Smooth muscle cell (in vitro differentiated cells): ENCODE results near the gene OLFM4. TPM values are rescaled to one million over a fixed set of nuclear protein-coding genes. Genes with fewer than 3 reads are reported as not detected.

Source experiments
- DNase-seq: peaks from one replicate; lab custom pipeline; 2025; ENCODE audit not compliant: unreplicated experiment; lab: John Stamatoyannopoulos, UW
- H2AFZ ChIP-seq: fragments of 200-600 bp; sonication (generic); 2 replicates; pipeline ENCODE4 v1.6.0; 2016; ENCODE audit warnings: antibody characterized with exemption, low read depth, mild to moderate bottlenecking
- H3F3A ChIP-seq: fragments of 200-600 bp; sonication (generic); 2 replicates; pipeline ENCODE4 v1.6.0; 2017; ENCODE audit warnings: antibody characterized with exemption, low read depth
- H3K27ac ChIP-seq: fragments of 200-600 bp; sonication (generic); 2 replicates; pipeline ENCODE4 v1.5.1; 2016; ENCODE audit warnings: low read depth, mild to moderate bottlenecking
- H3K27me3 ChIP-seq: fragments of 200-600 bp; sonication (generic); 2 replicates; pipeline ENCODE4 v1.6.1; 2016; ENCODE audit warnings: low read depth, mild to moderate bottlenecking
- H3K36me3 ChIP-seq: fragments of 200-600 bp; sonication (generic); 2 replicates; pipeline ENCODE4 v1.5.1; 2016; ENCODE audit warnings: low read depth
- H3K4me1 ChIP-seq: fragments of 200-600 bp; sonication (generic); 2 replicates; pipeline ENCODE4 v1.5.1; 2016; ENCODE audit warnings: low read depth
- H3K4me2 ChIP-seq: fragments of 200-600 bp; sonication (generic); 2 replicates; pipeline ENCODE4 v1.6.0; 2016; ENCODE audit warnings: mild to moderate bottlenecking
- H3K4me3 ChIP-seq: fragments of 200-600 bp; sonication (generic); 2 replicates; pipeline ENCODE4 v1.5.1; 2016; ENCODE audit warnings: mild to moderate bottlenecking
- H3K79me2 ChIP-seq: fragments of 200-600 bp; sonication (generic); 2 replicates; pipeline ENCODE4 v1.6.0; 2016; ENCODE audit warnings: low read depth, mild to moderate bottlenecking
- H3K9ac ChIP-seq: fragments of 200-600 bp; sonication (generic); 2 replicates; pipeline ENCODE4 v1.6.0; 2016; ENCODE audit warnings: low read depth
- H3K9me3 ChIP-seq: fragments of 200-600 bp; sonication (generic); replicated peaks from 2 replicates; pipeline ENCODE4 v1.5.1; 2016; ENCODE audit warnings: low read depth
- H4K20me1 ChIP-seq: fragments of 200-600 bp; sonication (generic); 2 replicates; pipeline ENCODE4 v1.6.0; 2016; ENCODE audit warnings: low read depth
- WGBS: methylation state at CpG from one replicate; pipeline ENCODE4 v1.1.7; 2016; ENCODE audit warnings: low lambda C conversion rate; 5-methylcytosine and 5-hydroxymethylcytosine counted together
- polyA plus RNA-seq: library from polyadenylated mRNA; unstranded; fragments of >200 nt; fragmentation: Nextera tagmentation; extraction: Ambion mirVana; gene quantifications from 2 replicates; pipeline ENCODE4 v1.2.1, GENCODE V29; 2016
- total RNA-seq: library from RNA; depleted of rRNA; stranded (reverse); fragments of >200 nt; gene quantifications from 2 replicates; pipeline ENCODE4 v1.2.3, GENCODE V29; 2014
- TF ChIP-seq, protein P1 (sequence below): fragments of 200-600 bp; sonication (generic); IDR thresholded peaks from 2 replicates; pipeline ENCODE4 v1.5.1; 2017; ENCODE audit warnings: borderline replicate concordance, mild to moderate bottlenecking, antibody characterized with exemption; ENCODE audit not compliant: insufficient read depth, poor library complexity, severe bottlenecking

OLFM4 gene
- total and polyA plus RNA-seq, 2 experiments from 2014 or later = not detected

DNA sequence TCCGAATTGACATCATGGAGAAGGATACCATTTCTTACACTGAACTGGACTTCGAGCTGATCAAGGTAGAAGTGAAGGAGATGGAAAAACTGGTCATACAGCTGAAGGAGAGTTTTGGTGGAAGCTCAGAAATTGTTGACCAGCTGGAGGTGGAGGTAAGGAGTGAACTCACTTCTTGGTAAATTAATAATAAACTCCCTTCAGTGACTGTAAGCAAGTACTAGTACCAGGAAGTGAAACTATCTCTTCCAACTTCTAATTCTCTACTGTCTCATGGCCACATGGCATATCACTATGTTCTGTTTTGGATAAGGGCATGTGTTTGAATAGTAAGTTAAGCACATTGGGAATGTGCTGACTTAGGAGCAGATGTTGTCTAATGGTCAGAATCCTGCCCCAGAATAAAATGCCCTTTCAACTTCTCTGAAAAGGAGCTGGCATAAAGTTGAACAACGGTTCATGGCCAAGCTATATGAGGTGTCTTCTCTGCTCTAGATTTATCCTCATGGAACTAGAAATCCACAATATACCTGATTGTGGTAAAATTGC is 13.4 kb downstream of the OLFM4 start:
- H3K27me3 ChIP-seq = no peaks in the 10 kb centered on the region
- H3F3A ChIP-seq = no peaks in the 10 kb centered on the region
- no peak overlapping the region for H3K4me3 ChIP-seq

DNA sequence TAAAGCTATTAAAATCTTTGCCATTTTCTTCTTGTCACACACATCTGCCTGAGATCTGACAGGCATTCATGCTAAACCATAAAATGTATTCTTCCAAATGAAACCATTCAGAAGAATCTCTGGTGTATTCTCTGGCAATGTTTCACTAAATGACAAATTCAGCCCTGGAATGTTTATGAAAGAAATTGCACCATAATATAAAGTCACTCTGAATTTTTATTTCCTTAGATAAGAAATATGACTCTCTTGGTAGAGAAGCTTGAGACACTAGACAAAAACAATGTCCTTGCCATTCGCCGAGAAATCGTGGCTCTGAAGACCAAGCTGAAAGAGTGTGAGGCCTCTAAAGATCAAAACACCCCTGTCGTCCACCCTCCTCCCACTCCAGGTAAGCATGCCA is 14.3 kb downstream of the OLFM4 start:
- Histone ChIP-seq H3K9me3 (no peaks in the 10 kb centered on the region), H3F3A (no peaks in the 10 kb centered on the region), H3K36me3 (no peaks in the 10 kb centered on the region), H3K27me3 (no peaks in the 10 kb centered on the region), H3K27ac (no peak overlapping the region), H3K4me1 (peaks cover 11% of the 10 kb centered on the region), H3K4me2 (no peak overlapping the region), H3K4me3 (no peak overlapping the region), H2AFZ (no peak overlapping the region), H3K9ac (no peak overlapping the region), H4K20me1 (no peaks in the 10 kb centered on the region), H3K79me2 (no peaks in the 10 kb centered on the region)
- 91% methylated on average over 4 of the region's 4 CpGs for WGBS
- TF ChIP-seq, protein P1, sequence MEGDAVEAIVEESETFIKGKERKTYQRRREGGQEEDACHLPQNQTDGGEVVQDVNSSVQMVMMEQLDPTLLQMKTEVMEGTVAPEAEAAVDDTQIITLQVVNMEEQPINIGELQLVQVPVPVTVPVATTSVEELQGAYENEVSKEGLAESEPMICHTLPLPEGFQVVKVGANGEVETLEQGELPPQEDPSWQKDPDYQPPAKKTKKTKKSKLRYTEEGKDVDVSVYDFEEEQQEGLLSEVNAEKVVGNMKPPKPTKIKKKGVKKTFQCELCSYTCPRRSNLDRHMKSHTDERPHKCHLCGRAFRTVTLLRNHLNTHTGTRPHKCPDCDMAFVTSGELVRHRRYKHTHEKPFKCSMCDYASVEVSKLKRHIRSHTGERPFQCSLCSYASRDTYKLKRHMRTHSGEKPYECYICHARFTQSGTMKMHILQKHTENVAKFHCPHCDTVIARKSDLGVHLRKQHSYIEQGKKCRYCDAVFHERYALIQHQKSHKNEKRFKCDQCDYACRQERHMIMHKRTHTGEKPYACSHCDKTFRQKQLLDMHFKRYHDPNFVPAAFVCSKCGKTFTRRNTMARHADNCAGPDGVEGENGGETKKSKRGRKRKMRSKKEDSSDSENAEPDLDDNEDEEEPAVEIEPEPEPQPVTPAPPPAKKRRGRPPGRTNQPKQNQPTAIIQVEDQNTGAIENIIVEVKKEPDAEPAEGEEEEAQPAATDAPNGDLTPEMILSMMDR = no peak
- no peak for DNase-seq

More for the DNA sequence above, 13.4 kb downstream of the OLFM4 start:
- Histone ChIP-seq H3K79me2 (no peaks in the 10 kb centered on the region), H3K36me3 (no peaks in the 10 kb centered on the region), H3K9me3 (no peaks in the 10 kb centered on the region), H2AFZ (no peak overlapping the region), H3K9ac (no peak overlapping the region), H3K4me1 (peaks cover 11% of the 10 kb centered on the region), H3K27ac (no peak overlapping the region), H3K4me2 (no peak overlapping the region), H4K20me1 (no peaks in the 10 kb centered on the region)
- no peak for DNase-seq
- TF ChIP-seq, protein P1 = no peak
- WGBS = 81% methylated on average over 3 of the region's 3 CpGs

DNA sequence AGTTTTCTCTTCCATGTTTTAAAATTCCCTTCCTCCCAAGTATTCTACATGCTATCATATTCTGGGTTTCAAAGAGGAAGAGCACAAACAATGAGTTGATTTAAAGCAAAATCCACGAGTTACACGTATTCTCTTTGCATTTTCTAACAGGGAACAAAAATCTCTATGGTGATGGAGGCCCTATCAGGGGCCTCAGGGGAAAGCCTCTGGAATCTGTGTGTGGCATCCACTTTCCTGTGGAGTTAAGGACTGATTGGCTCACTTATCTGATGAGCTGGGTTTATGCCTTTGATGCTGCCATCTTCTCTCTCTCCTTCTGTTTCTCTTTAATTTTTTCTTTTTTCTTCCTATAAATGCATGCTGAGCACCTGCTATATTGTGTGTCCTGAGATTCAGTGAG is 14.8 kb downstream of the OLFM4 start:
- Histone ChIP-seq H3K4me2 (no peak overlapping the region), H2AFZ (no peak overlapping the region), H4K20me1 (no peaks in the 10 kb centered on the region), H3K9ac (no peak overlapping the region), H3K27me3 (no peaks in the 10 kb centered on the region), H3K9me3 (no peaks in the 10 kb centered on the region), H3F3A (no peaks in the 10 kb centered on the region), H3K79me2 (no peaks in the 10 kb centered on the region), H3K4me1 (peaks cover 11% of the 10 kb centered on the region), H3K36me3 (no peaks in the 10 kb centered on the region), H3K27ac (no peak overlapping the region), H3K4me3 (no peak overlapping the region)
- WGBS = 64% methylated on average over 2 of the region's 2 CpGs
- no peak for DNase-seq
- TF ChIP-seq, protein P1 = no peak

DNA sequence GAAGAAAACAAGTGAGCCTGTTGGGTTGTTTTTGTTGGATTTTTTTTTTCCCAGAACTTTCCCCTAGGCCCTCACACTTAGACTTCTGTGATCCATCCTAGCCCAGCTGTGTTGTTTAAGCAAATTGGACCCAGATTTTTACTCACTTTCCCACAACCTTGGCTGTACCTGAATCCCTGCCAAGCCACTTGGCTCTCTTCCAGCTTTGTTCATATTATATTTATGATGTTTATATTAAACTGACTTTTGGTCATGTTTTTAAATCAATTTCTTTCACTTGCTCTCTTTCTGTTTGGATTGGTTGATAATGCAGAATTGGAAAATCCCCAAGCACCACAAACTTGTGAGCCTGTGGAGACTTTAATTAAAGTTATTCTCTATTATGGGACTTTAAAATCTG is 16.6 kb downstream of the OLFM4 start:
- Histone ChIP-seq H4K20me1 (no peaks in the 10 kb centered on the region), H3K27ac (no peak overlapping the region), H3K79me2 (no peaks in the 10 kb centered on the region), H3K36me3 (no peaks in the 10 kb centered on the region), H3K4me2 (no peak overlapping the region), H3K4me3 (no peak overlapping the region), H3K27me3 (no peaks in the 10 kb centered on the region), H3K9ac (no peak overlapping the region), H3F3A (no peaks in the 10 kb centered on the region), H3K9me3 (no peaks in the 10 kb centered on the region), H3K4me1 (peaks cover 11% of the 10 kb centered on the region), H2AFZ (no peak overlapping the region)
- TF ChIP-seq, protein P1 = no peak
- DNase-seq = no peak
